Lung (tissue), 12 donors: ENCODE data around the gene TTBK2. TPM values are rescaled to one million over a fixed set of nuclear protein-coding genes. Genes with fewer than 3 reads are reported as not detected.

Experiments used
- ATAC-seq: fragments of 200-7000 bp; cut with Tn5 transposase; one replicate; pipeline ENCODE4 v1.9.1; 2020; ENCODE audit warnings: moderate number of reproducible peaks; ENCODE audit not compliant: insufficient read depth, low FRiP score
- DNase-seq, 3 donors: peaks; one replicate each; pipeline ENCODE4 v3.0.0-alpha.2; 2013 to 2017
- H3K27ac ChIP-seq, 2 donors: one replicate each; pipeline ENCODE4 v1.5.1; 2013; ENCODE audit warnings: mild to moderate bottlenecking in 2 of 2, moderate library complexity in 2 of 2, control low read depth in 1 of 2, inconsistent platforms in 1 of 2, low read depth in 1 of 2, low read length in 1 of 2
- H3K27me3 ChIP-seq, 3 donors: one replicate each; pipeline ENCODE4 v1.5.1; 2013; ENCODE audit warnings: low read length in 2 of 3; ENCODE audit not compliant: control insufficient read depth in 3 of 3, insufficient read depth in 3 of 3
- H3K36me3 ChIP-seq, 4 donors: one replicate each; pipeline ENCODE4 v1.5.1; 2013; ENCODE audit warnings: low read length in 4 of 4, mild to moderate bottlenecking in 1 of 4, moderate library complexity in 1 of 4; ENCODE audit not compliant: control insufficient read depth in 4 of 4, insufficient read depth in 4 of 4
- H3K4me1 ChIP-seq, 5 donors: one replicate each; pipeline ENCODE4 v1.5.1; 2013; ENCODE audit warnings: low read length in 5 of 5, mild to moderate bottlenecking in 2 of 5, moderate library complexity in 1 of 5; ENCODE audit not compliant: control insufficient read depth in 5 of 5, insufficient read depth in 5 of 5
- H3K4me3 ChIP-seq: one replicate; pipeline ENCODE4 v1.5.1; 2013; ENCODE audit warnings: mild to moderate bottlenecking, control low read depth, moderate library complexity
- H3K9ac ChIP-seq, 2 donors: one replicate each; pipeline ENCODE4 v1.5.1; 2013; ENCODE audit warnings: low read length in 2 of 2, control low read depth in 1 of 2; ENCODE audit not compliant: insufficient read depth in 1 of 2
- H3K9me3 ChIP-seq, 4 donors: one replicate each; pipeline ENCODE4 v1.5.1; 2013; ENCODE audit warnings: low read length in 3 of 4, mild to moderate bottlenecking in 1 of 4, moderate library complexity in 1 of 4; ENCODE audit not compliant: control insufficient read depth in 4 of 4, insufficient read depth in 3 of 4
- CTCF ChIP-seq: IDR thresholded peaks from 2 replicates; pipeline ENCODE4 v1.5.1; 2012; ENCODE audit warnings: mild to moderate bottlenecking; ENCODE audit errors: control extremely low read depth, extremely low read depth
- WGBS, 2 donors: extraction: QIAGEN DNeasy Blood & Tissue Kit; methylation state at CpG; one replicate each; pipeline ENCODE4 v1.1.7; 2013; 5-methylcytosine and 5-hydroxymethylcytosine counted together
- polyA plus RNA-seq, 2 donors: library from polyadenylated mRNA; stranded (reverse); fragments of 200-250 nt; gene quantifications; one replicate each; pipeline ENCODE4 v1.2.1, GENCODE V29; 2013
- total RNA-seq, 2 donors: library from RNA; depleted of rRNA in 1 of 2; stranded (reverse); fragments of >200 nt in 1 of 2; gene quantifications; one replicate each; pipeline ENCODE4 v1.2.1, GENCODE V29; 2014 to 2021
- donor health status: control.
- donor health status: control.
- donor health status: Bipolar disorder and iron deficiency.
- donor health status: healthy.
- donor health status: DM: yes; HTN: yes; CAD: no.

The TTBK2 gene
- total and polyA plus RNA-seq, 4 donors, result 2.5 to 27.5 (median 9.5) TPM

DNA sequence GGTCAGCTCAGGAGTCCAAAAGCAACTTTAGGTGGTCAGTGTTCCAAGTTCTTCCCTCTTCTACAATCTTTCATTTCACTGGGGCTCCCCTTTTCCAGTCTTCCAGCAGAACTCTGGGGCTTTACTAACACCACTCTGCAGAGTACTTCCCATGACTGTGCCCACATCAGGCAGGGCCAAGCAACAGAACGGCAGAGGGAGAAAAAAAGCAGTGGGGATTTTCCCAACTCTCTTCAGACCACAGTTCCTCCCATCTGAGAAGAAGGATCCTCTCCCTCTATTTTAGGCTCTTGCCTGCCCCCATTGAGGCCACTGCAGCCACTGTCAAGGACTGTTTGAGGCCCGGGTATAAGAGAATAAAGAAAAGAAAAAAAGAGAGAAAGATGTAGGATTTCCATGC is 70.7 kb downstream of the TTBK2 start:
- TF ChIP-seq CTCF, result no peak
- 74 to 76% methylated on average over 2 of the region's 2 CpGs for WGBS, 2 donors
- H3K27me3 ChIP-seq, result no peaks in the 10 kb centered on the region

DNA sequence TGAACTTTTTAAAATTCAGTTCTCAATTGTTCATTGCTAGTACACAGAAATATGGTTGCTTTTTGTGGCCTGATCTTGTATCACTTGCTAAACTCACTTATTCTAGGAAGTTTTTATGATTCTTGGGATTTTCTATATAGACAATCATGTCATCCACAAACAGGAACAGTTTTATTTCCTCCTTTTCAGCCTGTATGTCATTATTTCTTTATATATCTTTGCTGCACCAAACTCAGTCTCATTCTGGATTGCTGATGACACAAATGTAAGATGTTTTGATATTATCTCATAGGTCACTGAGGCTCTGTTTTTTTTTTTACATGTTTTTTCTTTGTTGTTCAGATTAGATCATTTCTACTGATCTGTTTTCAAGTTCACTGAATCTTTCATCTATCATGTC is 71.7 kb downstream of the TTBK2 start:
- DNase-seq (no peak), ATAC-seq (no peak)
- H3K36me3 ChIP-seq, result peaks cover 4 to 7% (median 6%) of the 10 kb centered on the region in 4 donors
- H3K27me3 ChIP-seq, result no peaks in the 10 kb centered on the region
- H3K4me1 ChIP-seq, result no peaks in the 10 kb centered on the region
- TF ChIP-seq CTCF, result no peak
- no peak overlapping the region for H3K9ac ChIP-seq
- H3K9me3 ChIP-seq, result peaks cover 0 to 3% (median 0%) of the 10 kb centered on the region in 4 donors
- H3K27ac ChIP-seq, result no peak overlapping the region
- no peak overlapping the region for H3K4me3 ChIP-seq

More for the DNA sequence above, 70.7 kb downstream of the TTBK2 start:
- no peak for DNase-seq
- ATAC-seq, result no peak
- no peaks in the 10 kb centered on the region for H3K9me3 ChIP-seq
- no peak overlapping the region for H3K27ac ChIP-seq
- no peak overlapping the region for H3K9ac ChIP-seq
- H3K36me3 ChIP-seq, result peaks cover 3 to 7% (median 6%) of the 10 kb centered on the region in 4 donors
- no peaks in the 10 kb centered on the region for H3K4me1 ChIP-seq
- H3K4me3 ChIP-seq, result no peak overlapping the region

DNA sequence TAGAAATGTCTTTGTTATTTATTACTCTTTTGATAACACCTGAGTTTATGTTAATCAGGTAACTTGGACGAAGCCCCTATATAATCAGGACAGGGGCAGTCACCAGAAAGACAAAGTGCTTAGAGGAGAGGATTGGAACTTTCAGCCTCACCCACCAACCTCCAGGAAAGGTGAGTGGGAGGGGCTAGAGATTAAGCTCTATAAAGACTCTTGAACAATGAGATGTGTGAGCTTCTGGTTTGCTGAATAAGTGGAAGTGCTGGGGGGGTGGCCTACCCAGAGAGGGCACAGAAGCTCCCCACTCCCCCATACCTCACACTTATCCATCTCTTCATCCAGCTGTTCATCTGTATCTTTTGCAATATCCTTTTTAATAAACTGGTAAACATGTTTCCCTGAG is 73.9 kb downstream of the TTBK2 start:
- Histone ChIP-seq H3K9ac (no peak overlapping the region), H3K4me3 (no peak overlapping the region), H3K36me3 (peaks cover 0 to 7% (median 5%) of the 10 kb centered on the region in 4 donors), H3K4me1 (no peaks in the 10 kb centered on the region), H3K27ac (no peak overlapping the region), H3K27me3 (no peaks in the 10 kb centered on the region), H3K9me3 (peaks cover 0 to 3% (median 0%) of the 10 kb centered on the region in 4 donors)
- DNase-seq, result no peak
- no peak for ATAC-seq
- 94 to 97% methylated on average over 1 of the region's 1 CpG for WGBS, 2 donors
- TF ChIP-seq CTCF, result no peak

DNA sequence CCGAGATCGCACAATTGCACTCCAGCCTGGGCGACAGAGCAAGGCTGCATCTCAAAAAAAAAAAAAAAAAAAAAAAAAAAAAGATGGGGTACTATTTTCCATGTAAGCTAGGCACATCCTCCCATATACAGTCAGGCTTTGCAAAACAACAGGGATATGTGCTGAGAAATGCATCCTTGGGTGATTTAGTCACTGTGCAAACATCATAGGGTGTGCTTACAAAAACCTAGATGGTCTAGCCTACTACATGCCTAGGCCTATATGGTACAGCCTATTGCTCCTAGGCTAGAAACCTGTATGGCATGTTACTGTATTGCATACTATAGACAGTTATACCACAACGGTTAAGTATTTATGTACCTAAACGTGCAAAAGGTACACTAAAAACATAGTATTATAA is 75.0 kb downstream of the TTBK2 start:
- H3K27me3 ChIP-seq, result no peaks in the 10 kb centered on the region
- no peak for DNase-seq
- H3K9ac ChIP-seq, result no peak overlapping the region
- H3K27ac ChIP-seq, result no peak overlapping the region
- peaks cover 0 to 7% (median 4%) of the 10 kb centered on the region in 4 donors for H3K36me3 ChIP-seq
- H3K9me3 ChIP-seq, result peaks cover 0 to 3% (median 0%) of the 10 kb centered on the region in 4 donors
- H3K4me1 ChIP-seq, result no peaks in the 10 kb centered on the region
- 96 to 98% methylated on average over 5 of the region's 5 CpGs for WGBS, 2 donors
- no peak overlapping the region for H3K4me3 ChIP-seq
- no peak for ATAC-seq
- no peak for TF ChIP-seq CTCF
